Measurements from ENCODE around the gene CCL8. TPM values are rescaled to one million over a fixed set of nuclear protein-coding genes. Genes with fewer than 3 reads are reported as not detected.
"Not testable (repeated sequence)": the region's sequence is repeated elsewhere in the genome, so short reads cannot be mapped to it uniquely, and the experiment has no call there.

The CCL8 gene
- total RNA-seq, 1 donor from 2014 or later, result not detected

- ATAC-seq, result no peak
These were observed 761 bp upstream of the CCL8 start for GRCh38 chr17:34318474-34318873.

- no peak for ATAC-seq
These were observed 2.7 kb downstream of the CCL8 start for GRCh38 chr17:34321964-34322363.

GRCh38 chr17:34327580-34327979, 8.3 kb downstream of the CCL8 start:
- not testable (repeated sequence) for ATAC-seq

GRCh38 chr17:34337701-34338100, 18.5 kb downstream of the CCL8 start:
- ATAC-seq, result no peak

- no peak for ATAC-seq
These were observed 20.0 kb downstream of the CCL8 start for GRCh38 chr17:34339138-34339770.

GRCh38 chr17:34341916-34342315, 22.7 kb downstream of the CCL8 start:
- ATAC-seq, result no peak

- ATAC-seq, result no peak
These were observed 27.8 kb downstream of the CCL8 start for GRCh38 chr17:34347063-34347462.

- no peak for ATAC-seq
These were observed 30.5 kb downstream of the CCL8 start for GRCh38 chr17:34349751-34350150.

- ATAC-seq, result no peak
These were observed 31.9 kb downstream of the CCL8 start for GRCh38 chr17:34351096-34351495.

GRCh38 chr17:34352191-34352590, 33.0 kb downstream of the CCL8 start:
- ATAC-seq, result no peak

- no peak for ATAC-seq
These were observed 35.4 kb downstream of the CCL8 start for GRCh38 chr17:34354637-34355036.

GRCh38 chr17:34356194-34356593, 37.0 kb downstream of the CCL8 start, which contains the start of gene CCL13:
Gene CCL13, plus strand, starts transcription at chr17:34356480. Its CDS starts 47 bp downstream, at chr17:34356527.
- ATAC-seq, result no peak

GRCh38 chr17:34357398-34357797, 38.2 kb downstream of the CCL8 start:
- ATAC-seq, result no peak

- no peak for ATAC-seq
These were observed 39.4 kb downstream of the CCL8 start for GRCh38 chr17:34358631-34359030.

GRCh38 chr17:34360601-34361270, 41.5 kb downstream of the CCL8 start:
- ATAC-seq, result no peak

- peak; percentile 96 for ATAC-seq
These were observed 42.3 kb downstream of the CCL8 start for GRCh38 chr17:34361478-34362061.

GRCh38 chr17:34363183-34363661, 44.0 kb downstream of the CCL8 start, which contains the start of gene CCL1:
Gene CCL1, minus strand, starts transcription at chr17:34363233. Its CDS starts 72 bp downstream, at chr17:34363161.
- no peak for ATAC-seq

GRCh38 chr17:34364751-34365150, 45.5 kb downstream of the CCL8 start:
- no peak for ATAC-seq

GRCh38 chr17:34365340-34365739, 46.1 kb downstream of the CCL8 start:
- ATAC-seq, result no peak

- ATAC-seq, result no peak
These were observed 46.8 kb downstream of the CCL8 start for GRCh38 chr17:34366010-34366409.

GRCh38 chr17:34366529-34367107, 47.4 kb downstream of the CCL8 start:
- no peak for ATAC-seq

- ATAC-seq, result no peak
These were observed 48.4 kb downstream of the CCL8 start for GRCh38 chr17:34367486-34368195.

All from esophagus mucosa (tissue), 1 donor.